AG09319 (cell line): ENCODE results near the gene ARHGAP10.
A peak's percentile ranks its signal among the peaks of the same experiment; 100 is the strongest.

Experiments used
- DNase-seq: peaks from one replicate; pipeline ENCODE4 v3.0.0-alpha.2; 2010; ENCODE audit warnings: low read depth; ENCODE audit errors: extremely low read depth
- CTCF ChIP-seq: IDR thresholded peaks from 2 replicates; pipeline ENCODE4 v1.5.1; 2011; ENCODE audit warnings: low read depth, mild to moderate bottlenecking, inconsistent platforms, low read length, moderate library complexity

The ARHGAP10 gene

GRCh38 chr4:147731580-147732517 lies at the start of gene ARHGAP10:
Gene ARHGAP10 (plus strand): TSS chr4:147732088. CDS start chr4:147732302, 214 bp downstream.
- peak; percentile 69 for DNase-seq
- no peak for TF ChIP-seq CTCF

GRCh38 chr4:147682755-147683154 lies 49.1 kb upstream of the ARHGAP10 start:
- DNase-seq: no peak
- TF ChIP-seq CTCF: no peak

- no peak for DNase-seq
- TF ChIP-seq CTCF: no peak
These were observed 48.7 kb upstream of the ARHGAP10 start for GRCh38 chr4:147683188-147683591.

- TF ChIP-seq CTCF: no peak
- DNase-seq: peak; percentile 81
These were observed 47.9 kb upstream of the ARHGAP10 start, which contains the start of gene PRMT9 for GRCh38 chr4:147683717-147684700. Gene PRMT9 (minus strand): TSS chr4:147684163. CDS start chr4:147683987, 176 bp downstream.

- TF ChIP-seq CTCF: no peak
- no peak for DNase-seq
These were observed 42.8 kb upstream of the ARHGAP10 start for GRCh38 chr4:147689067-147689466.

- DNase-seq: no peak
- no peak for TF ChIP-seq CTCF
These were observed 40.1 kb upstream of the ARHGAP10 start for GRCh38 chr4:147691820-147692219.
